Measurements from ENCODE around the gene TRIP12.

GRCh38 chr2:229909090-229909489 lies 12.7 kb downstream of the TRIP12 start:
- TF ChIP-seq ZNF446 (CRISPR knock-in tag; IDR thresholded peaks at IDR 0.05): no peak
- TF ChIP-seq CHD2 (IDR thresholded peaks at IDR 0.05; ENCODE audit: low read depth, low read length): no peak
- no peak for TF ChIP-seq CTCF (CRISPR knock-in tag; IDR thresholded peaks at IDR 0.05)
- no peak for TF ChIP-seq E2F5 (CRISPR knock-in tag; conservative IDR thresholded peaks at IDR 0.05)
- no peak for TF ChIP-seq TAF15 (IDR thresholded peaks at IDR 0.05; ENCODE audit: low read depth, low read length, poor library complexity, severe bottlenecking)
